Measurements from ENCODE around the gene ITGB2.

Gene ITGB2

GRCh38 chr21:44962403-44962966 lies 41.8 kb upstream of the ITGB2 start:
- Histone ChIP-seq H3K4me1 (no peaks in the 10 kb centered on the region), H3K4me3 (ENCODE audit: low read depth, low read length) (no peak overlapping the region), H3K27ac (no peak overlapping the region), H3K27me3 (ENCODE audit: control insufficient read depth, insufficient read depth, low read length) (no peaks in the 10 kb centered on the region), H3K9ac (no peak overlapping the region), H3K79me2 (peaks cover 2% of the 10 kb centered on the region), H3K9me3 (ENCODE audit: control insufficient read depth, low read length) (no peaks in the 10 kb centered on the region), H3K36me3 (ENCODE audit: control insufficient read depth, insufficient read depth, low read length) (no peaks in the 10 kb centered on the region), H2AFZ (no peak overlapping the region), H3K4me2 (ENCODE audit: low read length) (no peak overlapping the region)
- TF ChIP-seq CTCF (IDR thresholded peaks at IDR 0.05): no peak

GRCh38 chr21:44960141-44961092 lies 39.7 kb upstream of the ITGB2 start:
- H3K27ac ChIP-seq: no peak overlapping the region
- no peaks in the 10 kb centered on the region for H3K4me1 ChIP-seq
- H3K79me2 ChIP-seq: no peaks in the 10 kb centered on the region
- H3K4me2 ChIP-seq (ENCODE audit: low read length): no peak overlapping the region
- no peaks in the 10 kb centered on the region for H3K36me3 ChIP-seq (ENCODE audit: control insufficient read depth, insufficient read depth, low read length)
- no peak overlapping the region for H3K4me3 ChIP-seq (ENCODE audit: low read depth, low read length)
- H2AFZ ChIP-seq: no peak overlapping the region
- no peaks in the 10 kb centered on the region for H3K9me3 ChIP-seq (ENCODE audit: control insufficient read depth, low read length)
- H3K9ac ChIP-seq: no peak overlapping the region
- no peaks in the 10 kb centered on the region for H3K27me3 ChIP-seq (ENCODE audit: control insufficient read depth, insufficient read depth, low read length)
- TF ChIP-seq CTCF (IDR thresholded peaks at IDR 0.05): no peak

- no peaks in the 10 kb centered on the region for H3K4me1 ChIP-seq
- no peak overlapping the region for H3K27ac ChIP-seq
These were observed 38.8 kb upstream of the ITGB2 start for GRCh38 chr21:44959376-44960091.

GRCh38 chr21:44958471-44959191 lies 37.9 kb upstream of the ITGB2 start:
- H2AFZ ChIP-seq: no peak overlapping the region
- H3K36me3 ChIP-seq (ENCODE audit: control insufficient read depth, insufficient read depth, low read length): no peaks in the 10 kb centered on the region
- H3K27ac ChIP-seq: no peak overlapping the region
- H3K9ac ChIP-seq: no peak overlapping the region
- H3K27me3 ChIP-seq (ENCODE audit: control insufficient read depth, insufficient read depth, low read length): no peaks in the 10 kb centered on the region
- no peak overlapping the region for H3K4me3 ChIP-seq (ENCODE audit: low read depth, low read length)
- no peaks in the 10 kb centered on the region for H3K79me2 ChIP-seq
- H3K4me1 ChIP-seq: no peaks in the 10 kb centered on the region
- no peak for TF ChIP-seq CTCF (IDR thresholded peaks at IDR 0.05)
- no peaks in the 10 kb centered on the region for H3K9me3 ChIP-seq (ENCODE audit: control insufficient read depth, low read length)
- no peak overlapping the region for H3K4me2 ChIP-seq (ENCODE audit: low read length)

More at GRCh38 chr21:44959376-44960091, 38.8 kb upstream of the ITGB2 start:
- no peak overlapping the region for H2AFZ ChIP-seq
- H3K79me2 ChIP-seq: no peaks in the 10 kb centered on the region
- H3K9me3 ChIP-seq (ENCODE audit: control insufficient read depth, low read length): no peaks in the 10 kb centered on the region
- no peak overlapping the region for H3K4me2 ChIP-seq (ENCODE audit: low read length)
- H3K9ac ChIP-seq: no peak overlapping the region
- no peak overlapping the region for H3K4me3 ChIP-seq (ENCODE audit: low read depth, low read length)
- TF ChIP-seq CTCF (IDR thresholded peaks at IDR 0.05): no peak
- H3K27me3 ChIP-seq (ENCODE audit: control insufficient read depth, insufficient read depth, low read length): no peaks in the 10 kb centered on the region
- H3K36me3 ChIP-seq (ENCODE audit: control insufficient read depth, insufficient read depth, low read length): no peaks in the 10 kb centered on the region
